Measurements from ENCODE around the gene DCBLD1. TPM values are rescaled to one million over a fixed set of nuclear protein-coding genes. Genes with fewer than 3 reads are reported as not detected.

DCBLD1 gene
- total RNA-seq, 1 experiment from 2014 or later = 69.3 TPM

DNA sequence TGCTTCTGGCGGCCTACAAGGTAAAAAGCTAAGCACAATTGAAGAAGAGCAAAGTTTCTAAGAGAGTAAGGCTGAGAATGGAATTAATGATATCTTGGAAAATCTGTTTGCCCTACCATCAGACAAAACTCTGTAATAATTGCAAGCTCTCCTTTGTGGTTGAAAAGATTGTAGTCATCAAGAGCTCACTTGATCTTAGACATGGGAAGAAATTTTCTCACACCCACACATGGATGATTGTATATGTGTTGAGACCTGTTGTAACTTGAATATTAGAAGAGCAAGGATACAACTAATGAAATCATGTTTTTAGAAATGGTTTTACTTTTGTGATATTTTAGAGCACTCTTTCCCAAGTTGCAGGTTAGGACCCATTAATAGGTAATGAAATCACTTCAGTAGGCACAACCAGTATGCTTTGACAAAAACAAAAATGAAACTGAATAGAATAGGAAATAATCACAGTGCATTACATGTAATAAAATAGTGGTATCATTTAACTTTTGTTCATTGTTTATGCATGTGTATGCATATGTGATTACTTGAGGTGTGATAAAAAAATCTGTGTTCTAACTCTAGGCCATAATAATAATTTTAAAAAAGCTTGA is 14.0 kb downstream of the DCBLD1 start:
- peaks cover 33% of the 10 kb centered on the region for H3K4me1 ChIP-seq
- no peaks in the 10 kb centered on the region for H3K27me3 ChIP-seq (replicated peaks; ENCODE audit: control insufficient read depth, insufficient read depth, low read length)
- intact Hi-C loops (cut with micrococcal nuclease; ENCODE audit: unreplicated experiment) = no loop called here
- no peaks in the 10 kb centered on the region for H3K9me3 ChIP-seq
- Mint-ChIP-seq H3K27me3 (ENCODE audit: insufficient read depth, unreplicated experiment) (no peaks in the 10 kb centered on the region), H3K4me3 (ENCODE audit: unreplicated experiment) (no peak overlapping the region), H3K9me3 (ENCODE audit: unreplicated experiment) (no peaks in the 10 kb centered on the region), H3K36me3 (ENCODE audit: insufficient read depth, unreplicated experiment) (peaks cover 24% of the 10 kb centered on the region), H3K4me1 (ENCODE audit: low read depth, unreplicated experiment) (peaks cover 29% of the 10 kb centered on the region), H3K27ac (ENCODE audit: unreplicated experiment) (no peak overlapping the region)
- CTCF ChIA-PET = no interaction called here
- POLR2A ChIA-PET = interaction anchor here (0.7 kb wide), 1 partner anchor 13 kb away, joined by 4 read pairs; no protein-coding TSS in a partner anchor
- DNase-seq = no peak
- no TSS peak for BruUV-seq (replicated peaks)
- H3K4me3 ChIP-seq (ENCODE audit: low read depth, low read length) = no peak overlapping the region
- no peaks in the 10 kb centered on the region for H3K36me3 ChIP-seq (ENCODE audit: control insufficient read depth, insufficient read depth, low read length)
- TF ChIP-seq, protein P1, sequence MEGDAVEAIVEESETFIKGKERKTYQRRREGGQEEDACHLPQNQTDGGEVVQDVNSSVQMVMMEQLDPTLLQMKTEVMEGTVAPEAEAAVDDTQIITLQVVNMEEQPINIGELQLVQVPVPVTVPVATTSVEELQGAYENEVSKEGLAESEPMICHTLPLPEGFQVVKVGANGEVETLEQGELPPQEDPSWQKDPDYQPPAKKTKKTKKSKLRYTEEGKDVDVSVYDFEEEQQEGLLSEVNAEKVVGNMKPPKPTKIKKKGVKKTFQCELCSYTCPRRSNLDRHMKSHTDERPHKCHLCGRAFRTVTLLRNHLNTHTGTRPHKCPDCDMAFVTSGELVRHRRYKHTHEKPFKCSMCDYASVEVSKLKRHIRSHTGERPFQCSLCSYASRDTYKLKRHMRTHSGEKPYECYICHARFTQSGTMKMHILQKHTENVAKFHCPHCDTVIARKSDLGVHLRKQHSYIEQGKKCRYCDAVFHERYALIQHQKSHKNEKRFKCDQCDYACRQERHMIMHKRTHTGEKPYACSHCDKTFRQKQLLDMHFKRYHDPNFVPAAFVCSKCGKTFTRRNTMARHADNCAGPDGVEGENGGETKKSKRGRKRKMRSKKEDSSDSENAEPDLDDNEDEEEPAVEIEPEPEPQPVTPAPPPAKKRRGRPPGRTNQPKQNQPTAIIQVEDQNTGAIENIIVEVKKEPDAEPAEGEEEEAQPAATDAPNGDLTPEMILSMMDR (IDR thresholded peaks at IDR 0.05; ENCODE audit: insufficient read depth in 1 of 2, low read depth in 1 of 2, low read length in 1 of 2, severe bottlenecking in 1 of 2, unreplicated experiment in 1 of 2) = no peak

DNA sequence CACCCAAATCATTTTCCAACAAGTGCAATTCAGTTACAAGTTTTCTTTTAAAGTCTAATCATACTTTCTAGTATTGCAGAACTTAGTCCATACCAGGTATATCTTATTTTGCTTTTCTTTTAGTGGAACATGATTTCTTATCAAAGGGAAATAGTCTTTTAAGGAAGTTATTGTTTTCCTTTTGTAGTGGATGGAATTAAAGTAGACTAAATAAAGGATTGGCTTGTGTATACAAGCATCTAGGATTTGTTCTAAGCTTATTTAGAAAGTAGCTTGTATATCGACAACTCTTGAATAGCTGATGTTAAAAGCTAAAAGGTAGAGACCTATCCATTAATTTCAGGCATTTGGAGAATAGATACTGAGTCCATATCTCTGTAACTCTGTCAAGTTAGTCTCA is 14.8 kb downstream of the DCBLD1 start:
- ChIA-PET CTCF (no interaction called here), POLR2A (no interaction called here)
- DNase-seq = no peak
- H3K27me3 Mint-ChIP-seq (ENCODE audit: insufficient read depth, unreplicated experiment) = no peaks in the 10 kb centered on the region
- peaks cover 24% of the 10 kb centered on the region for H3K36me3 Mint-ChIP-seq (ENCODE audit: insufficient read depth, unreplicated experiment)
- intact Hi-C loops (cut with micrococcal nuclease; ENCODE audit: unreplicated experiment) = no loop called here
- H3K4me1 Mint-ChIP-seq (ENCODE audit: low read depth, unreplicated experiment) = peaks cover 31% of the 10 kb centered on the region
- BruUV-seq (replicated peaks) = no TSS peak
- H3K36me3 ChIP-seq (ENCODE audit: control insufficient read depth, insufficient read depth, low read length) = no peaks in the 10 kb centered on the region
- no peak overlapping the region for H3K4me3 Mint-ChIP-seq (ENCODE audit: unreplicated experiment)
- H3K4me3 ChIP-seq (ENCODE audit: low read depth, low read length) = no peak overlapping the region
- H3K27me3 ChIP-seq (replicated peaks; ENCODE audit: control insufficient read depth, insufficient read depth, low read length) = no peaks in the 10 kb centered on the region
- no peaks in the 10 kb centered on the region for H3K9me3 ChIP-seq
- peaks cover 40% of the 10 kb centered on the region for H3K4me1 ChIP-seq
- no peaks in the 10 kb centered on the region for H3K9me3 Mint-ChIP-seq (ENCODE audit: unreplicated experiment)
- H3K27ac Mint-ChIP-seq (ENCODE audit: unreplicated experiment) = no peak overlapping the region
- TF ChIP-seq, protein P1 (IDR thresholded peaks at IDR 0.05; ENCODE audit: insufficient read depth in 1 of 2, low read depth in 1 of 2, low read length in 1 of 2, severe bottlenecking in 1 of 2, unreplicated experiment in 1 of 2) = no peak

DNA sequence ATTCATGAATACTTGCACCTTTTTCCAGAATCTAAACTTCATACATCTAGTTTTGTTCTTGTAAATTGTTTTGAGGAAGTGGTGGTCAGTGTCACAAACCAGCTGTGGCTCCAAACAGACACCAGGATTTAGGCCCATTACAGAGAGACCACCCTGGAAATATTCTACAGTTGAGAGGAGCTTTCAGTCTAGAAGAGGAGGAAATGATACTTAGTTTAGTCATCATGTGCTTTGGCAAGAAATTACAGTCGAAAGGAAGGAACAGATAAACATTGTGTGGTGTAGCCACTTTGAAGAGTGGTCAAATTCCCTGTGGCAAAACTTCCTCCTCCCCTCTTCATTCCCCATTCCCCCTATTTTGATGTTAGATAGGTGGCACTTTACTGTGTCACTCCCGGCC is 15.7 kb downstream of the DCBLD1 start:
- POLR2A ChIA-PET = no interaction called here
- H3K27ac Mint-ChIP-seq (ENCODE audit: unreplicated experiment) = no peak overlapping the region
- H3K4me3 ChIP-seq (ENCODE audit: low read depth, low read length) = no peak overlapping the region

More for the DNA sequence above, 15.7 kb downstream of the DCBLD1 start:
- H3K4me3 Mint-ChIP-seq (ENCODE audit: unreplicated experiment) = no peak overlapping the region
- no peak for DNase-seq
- Histone ChIP-seq H3K4me1 (peaks cover 47% of the 10 kb centered on the region), H3K9me3 (no peaks in the 10 kb centered on the region), H3K27me3 (replicated peaks; ENCODE audit: control insufficient read depth, insufficient read depth, low read length) (no peaks in the 10 kb centered on the region), H3K36me3 (ENCODE audit: control insufficient read depth, insufficient read depth, low read length) (no peaks in the 10 kb centered on the region)
- H3K36me3 Mint-ChIP-seq (ENCODE audit: insufficient read depth, unreplicated experiment) = peaks cover 29% of the 10 kb centered on the region
- no peaks in the 10 kb centered on the region for H3K27me3 Mint-ChIP-seq (ENCODE audit: insufficient read depth, unreplicated experiment)
- TF ChIP-seq, protein P1 (IDR thresholded peaks at IDR 0.05; ENCODE audit: insufficient read depth in 1 of 2, low read depth in 1 of 2, low read length in 1 of 2, severe bottlenecking in 1 of 2, unreplicated experiment in 1 of 2) = no peak
- CTCF ChIA-PET = no interaction called here
- peaks cover 37% of the 10 kb centered on the region for H3K4me1 Mint-ChIP-seq (ENCODE audit: low read depth, unreplicated experiment)
- BruUV-seq (replicated peaks) = no TSS peak
- no peaks in the 10 kb centered on the region for H3K9me3 Mint-ChIP-seq (ENCODE audit: unreplicated experiment)
- intact Hi-C loops (cut with micrococcal nuclease; ENCODE audit: unreplicated experiment) = no loop called here

All from Caco-2 (cell line).